ENCODE measurements around the gene RFX8. TPM values are rescaled to one million over a fixed set of nuclear protein-coding genes. Genes with fewer than 3 reads are reported as not detected.

Gene RFX8
- total RNA-seq, 4 donors from 2014 or later = 0.91 TPM; not detected in 3

DNA sequence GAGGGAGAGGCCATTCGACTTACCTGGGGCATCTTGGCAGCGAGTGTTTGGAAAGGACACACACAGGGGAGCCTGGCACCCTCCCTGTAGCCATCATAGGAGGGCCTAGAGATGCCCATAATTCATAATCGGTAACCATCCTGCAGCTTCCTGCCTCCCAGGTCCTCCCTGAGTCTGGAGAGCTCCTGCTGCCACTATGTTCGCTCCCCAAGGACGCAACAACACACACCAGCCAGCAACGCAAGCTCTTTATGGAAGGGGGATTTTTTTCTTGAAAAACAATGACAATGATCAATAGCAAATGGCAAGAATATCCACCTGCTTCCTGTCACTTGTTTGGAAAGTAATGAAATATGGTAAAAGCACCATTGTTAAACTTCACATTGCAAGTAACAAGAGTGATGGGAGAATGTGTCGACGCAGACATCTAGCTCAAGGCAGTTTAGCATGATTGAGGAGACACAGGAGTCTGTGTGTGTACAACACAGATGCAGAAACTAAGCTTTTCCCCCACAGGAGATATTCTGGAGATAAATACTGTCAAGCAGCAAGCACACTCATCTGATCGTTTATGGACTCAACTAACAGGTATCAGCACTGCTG lies 62.7 kb downstream of the RFX8 start:
- H3K27ac ChIP-seq (replicated peaks in 1 of 4) = no peak overlapping the region
- intact Hi-C loops (cut with DNase I) = loop anchor here (10.0 kb wide), 1 partner anchor 283 kb away; the partner anchor contains the start of gene MAP4K4
- WGBS = 74% methylated on average over 9 of the region's 9 CpGs

DNA sequence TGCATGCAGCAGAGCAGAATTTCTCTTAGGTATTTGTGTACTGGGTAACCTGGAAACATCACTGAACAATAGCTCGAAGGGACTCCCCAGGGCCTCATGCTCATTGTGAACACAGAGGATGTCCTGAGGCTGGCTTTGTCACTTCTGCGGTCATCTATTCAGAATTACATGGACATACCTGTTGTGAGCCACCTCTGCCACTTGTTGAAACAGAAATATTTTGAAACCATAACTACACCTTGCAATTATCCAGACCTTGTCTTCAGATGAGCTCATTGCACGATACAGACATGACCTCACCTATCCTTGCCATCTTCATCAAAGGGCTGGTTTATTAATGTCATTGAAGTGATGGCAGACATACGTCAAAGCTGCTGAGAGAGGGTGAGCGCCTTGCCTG lies 64.2 kb downstream of the RFX8 start:
- Histone ChIP-seq H3K4me1 (no peaks in the 10 kb centered on the region), H3K9me3 (no peaks in the 10 kb centered on the region), H3K36me3 (no peaks in the 10 kb centered on the region), H3K27me3 (peaks cover 0 to 9% (median 0%) of the 10 kb centered on the region in 4 donors), H3K27ac (replicated peaks in 1 of 4) (no peak overlapping the region), H3K4me3 (no peak overlapping the region)
- WGBS = 82% methylated on average over 5 of the region's 5 CpGs
- DNase-seq (ENCODE audit: extremely low spot score) = no peak
- intact Hi-C loops (cut with DNase I) = loop anchor here (10.0 kb wide), 1 partner anchor 284 kb away; the partner anchor contains the start of gene MAP4K4
- TF ChIP-seq EP300 (IDR thresholded peaks at IDR 0.05) (no peak), POLR2A (IDR thresholded peaks at IDR 0.05; ENCODE audit: low read depth) (no peak)

More for the DNA sequence above, 62.7 kb downstream of the RFX8 start:
- no peaks in the 10 kb centered on the region for H3K4me1 ChIP-seq
- peaks cover 0 to 9% (median 0%) of the 10 kb centered on the region in 4 donors for H3K27me3 ChIP-seq
- no peak for DNase-seq (ENCODE audit: extremely low spot score)
- no peaks in the 10 kb centered on the region for H3K36me3 ChIP-seq
- TF ChIP-seq POLR2AphosphoS5 (IDR thresholded peaks at IDR 0.05) (no peak), POLR2A (IDR thresholded peaks at IDR 0.05; ENCODE audit: low read depth) (no peak), EP300 (IDR thresholded peaks at IDR 0.05) (no peak)
- TF ChIP-seq, protein P1, sequence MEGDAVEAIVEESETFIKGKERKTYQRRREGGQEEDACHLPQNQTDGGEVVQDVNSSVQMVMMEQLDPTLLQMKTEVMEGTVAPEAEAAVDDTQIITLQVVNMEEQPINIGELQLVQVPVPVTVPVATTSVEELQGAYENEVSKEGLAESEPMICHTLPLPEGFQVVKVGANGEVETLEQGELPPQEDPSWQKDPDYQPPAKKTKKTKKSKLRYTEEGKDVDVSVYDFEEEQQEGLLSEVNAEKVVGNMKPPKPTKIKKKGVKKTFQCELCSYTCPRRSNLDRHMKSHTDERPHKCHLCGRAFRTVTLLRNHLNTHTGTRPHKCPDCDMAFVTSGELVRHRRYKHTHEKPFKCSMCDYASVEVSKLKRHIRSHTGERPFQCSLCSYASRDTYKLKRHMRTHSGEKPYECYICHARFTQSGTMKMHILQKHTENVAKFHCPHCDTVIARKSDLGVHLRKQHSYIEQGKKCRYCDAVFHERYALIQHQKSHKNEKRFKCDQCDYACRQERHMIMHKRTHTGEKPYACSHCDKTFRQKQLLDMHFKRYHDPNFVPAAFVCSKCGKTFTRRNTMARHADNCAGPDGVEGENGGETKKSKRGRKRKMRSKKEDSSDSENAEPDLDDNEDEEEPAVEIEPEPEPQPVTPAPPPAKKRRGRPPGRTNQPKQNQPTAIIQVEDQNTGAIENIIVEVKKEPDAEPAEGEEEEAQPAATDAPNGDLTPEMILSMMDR (IDR thresholded peaks at IDR 0.05) = no peak
- H3K9me3 ChIP-seq = no peaks in the 10 kb centered on the region
- no peak overlapping the region for H3K4me3 ChIP-seq

DNA sequence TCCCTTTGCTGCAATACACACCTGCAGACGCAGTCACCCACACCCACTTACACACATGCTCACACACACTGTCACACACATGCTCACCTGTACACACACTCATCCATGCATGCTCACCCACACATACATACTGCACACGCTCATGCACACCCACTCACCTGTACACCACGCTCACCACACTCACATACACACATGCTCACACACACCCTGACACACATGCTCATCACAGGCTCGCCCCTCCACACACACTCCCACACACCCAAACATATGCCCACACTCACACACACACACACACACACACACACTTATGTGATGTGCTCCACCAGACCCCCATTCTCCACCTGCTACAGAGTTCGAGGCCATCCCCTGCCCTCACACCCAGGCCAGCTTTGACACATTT lies 64.8 kb downstream of the RFX8 start:
- WGBS = 99% methylated on average over 5 of the region's 5 CpGs
- intact Hi-C loops (cut with DNase I) = loop anchor here (10.0 kb wide), 1 partner anchor 285 kb away; the partner anchor contains the start of gene MAP4K4
- TF ChIP-seq POLR2AphosphoS5 (IDR thresholded peaks at IDR 0.05) (no peak), EP300 (IDR thresholded peaks at IDR 0.05) (no peak), POLR2A (IDR thresholded peaks at IDR 0.05; ENCODE audit: low read depth) (no peak)
- TF ChIP-seq, protein P1 (IDR thresholded peaks at IDR 0.05) = no peak
- Histone ChIP-seq H3K27me3 (peaks cover 0 to 7% (median 0%) of the 10 kb centered on the region in 4 donors), H3K36me3 (no peaks in the 10 kb centered on the region), H3K9me3 (no peaks in the 10 kb centered on the region), H3K4me1 (no peaks in the 10 kb centered on the region), H3K27ac (replicated peaks in 1 of 4) (no peak overlapping the region), H3K4me3 (no peak overlapping the region)
- no peak for DNase-seq (ENCODE audit: extremely low spot score)

DNA sequence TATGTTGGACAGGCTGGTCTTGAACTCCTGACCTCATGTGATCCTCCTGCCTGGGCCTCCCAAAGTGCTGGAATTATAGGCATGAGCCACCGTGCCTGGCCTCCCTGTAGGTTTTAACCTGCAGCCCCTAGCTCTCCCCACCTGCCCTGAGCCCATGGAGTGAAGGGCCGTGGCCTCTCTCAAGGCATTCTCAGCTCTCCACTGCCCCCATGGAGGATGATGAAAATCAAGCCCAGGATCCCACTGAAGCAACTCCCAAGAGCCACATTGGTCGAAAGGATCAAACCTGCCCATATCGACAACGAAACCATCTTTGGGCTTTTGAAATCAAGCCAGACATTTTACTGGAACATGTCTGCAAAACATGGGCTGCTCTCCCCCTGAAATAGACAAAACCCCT lies 65.2 kb downstream of the RFX8 start:
- Histone ChIP-seq H3K4me3 (no peak overlapping the region), H3K27me3 (peaks cover 0 to 3% (median 0%) of the 10 kb centered on the region in 4 donors), H3K27ac (replicated peaks in 1 of 4) (no peak overlapping the region), H3K4me1 (no peaks in the 10 kb centered on the region), H3K36me3 (no peaks in the 10 kb centered on the region), H3K9me3 (no peaks in the 10 kb centered on the region)
- DNase-seq (ENCODE audit: extremely low spot score) = no peak
- 94% methylated on average over 5 of the region's 5 CpGs for WGBS
- TF ChIP-seq, protein P1 (IDR thresholded peaks at IDR 0.05) = no peak
- no peak for TF ChIP-seq EP300 (IDR thresholded peaks at IDR 0.05)
- TF ChIP-seq POLR2AphosphoS5 (IDR thresholded peaks at IDR 0.05) = no peak
- TF ChIP-seq POLR2A (IDR thresholded peaks at IDR 0.05; ENCODE audit: low read depth) = no peak
- intact Hi-C loops (cut with DNase I) = loop anchor here (10.0 kb wide), 1 partner anchor 285 kb away; the partner anchor contains the start of gene MAP4K4

DNA sequence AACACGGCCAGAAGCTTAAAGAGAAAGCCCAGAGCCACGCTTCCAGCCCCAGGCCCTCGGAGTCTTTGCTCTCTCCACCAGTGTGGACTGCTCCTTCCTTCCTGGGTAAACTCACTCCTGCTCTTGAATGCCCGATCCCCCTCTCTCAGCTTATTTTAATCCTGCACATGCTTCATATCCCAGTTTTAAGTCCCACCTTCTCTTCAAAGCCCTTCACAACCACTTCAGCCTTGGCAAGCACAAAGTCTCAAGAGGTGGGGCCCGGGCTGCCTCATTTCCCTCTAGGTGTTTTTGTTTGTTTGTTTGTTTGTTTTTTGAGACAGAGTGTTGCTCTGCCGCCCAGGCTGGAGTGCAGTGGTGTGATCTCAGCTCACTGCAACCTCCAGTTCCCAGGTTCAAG lies 66.0 kb downstream of the RFX8 start:
- H3K36me3 ChIP-seq = no peaks in the 10 kb centered on the region
- H3K4me3 ChIP-seq = no peak overlapping the region
- no peak overlapping the region for H3K27ac ChIP-seq (replicated peaks in 1 of 4)
- no peaks in the 10 kb centered on the region for H3K27me3 ChIP-seq
- 87% methylated on average over 6 of the region's 6 CpGs for WGBS
- no peak for TF ChIP-seq POLR2A (IDR thresholded peaks at IDR 0.05; ENCODE audit: low read depth)
- TF ChIP-seq, protein P1 (IDR thresholded peaks at IDR 0.05) = no peak
- no peak for DNase-seq (ENCODE audit: extremely low spot score)
- H3K4me1 ChIP-seq = no peaks in the 10 kb centered on the region
- no peaks in the 10 kb centered on the region for H3K9me3 ChIP-seq
- intact Hi-C loops (cut with DNase I) = no loop called here

Measured in esophagus muscularis mucosa (tissue), 4 donors.